Frontal cortex (tissue), 4 donors: ENCODE measurements around the gene PGA5. TPM values are rescaled to one million over a fixed set of nuclear protein-coding genes. Genes with fewer than 3 reads are reported as not detected.
"Not testable (repeated sequence)": the region's sequence is repeated elsewhere in the genome, so short reads cannot be mapped to it uniquely, and the experiment has no call there.

ENCODE experiments used
- DNase-seq, 2 donors: peaks; one replicate each; pipeline ENCODE4 v3.0.0; 2012; ENCODE audit warnings: low spot score in 2 of 2
- FAIRE-seq: peaks from 2 replicates; lab custom pipeline; 2012; peaks lifted over from hg19 to GRCh38; lab: Jason Lieb, UNC
- total RNA-seq: library from RNA; depleted of rRNA; stranded (reverse); fragments of >200 nt; gene quantifications from one replicate; pipeline ENCODE4 v1.2.3, GENCODE V29; 2014
- donor health status: control.
- donor health status: control.
- donor health status: control.

PGA5 gene
- total RNA-seq, 1 donor from 2014 or later, result 0.82 TPM

- FAIRE-seq, DNase-seq: not testable (repeated sequence)
These were observed 18.9 kb upstream of the PGA5 start, which contains the start of gene PGA4 for GRCh38 chr11:61222047-61222446. Gene PGA4 (plus strand): TSS chr11:61222347. CDS start chr11:61222401, 54 bp downstream.

- FAIRE-seq, result not testable (repeated sequence)
These were observed 18.3 kb upstream of the PGA5 start for GRCh38 chr11:61222692-61223091.

DNA sequence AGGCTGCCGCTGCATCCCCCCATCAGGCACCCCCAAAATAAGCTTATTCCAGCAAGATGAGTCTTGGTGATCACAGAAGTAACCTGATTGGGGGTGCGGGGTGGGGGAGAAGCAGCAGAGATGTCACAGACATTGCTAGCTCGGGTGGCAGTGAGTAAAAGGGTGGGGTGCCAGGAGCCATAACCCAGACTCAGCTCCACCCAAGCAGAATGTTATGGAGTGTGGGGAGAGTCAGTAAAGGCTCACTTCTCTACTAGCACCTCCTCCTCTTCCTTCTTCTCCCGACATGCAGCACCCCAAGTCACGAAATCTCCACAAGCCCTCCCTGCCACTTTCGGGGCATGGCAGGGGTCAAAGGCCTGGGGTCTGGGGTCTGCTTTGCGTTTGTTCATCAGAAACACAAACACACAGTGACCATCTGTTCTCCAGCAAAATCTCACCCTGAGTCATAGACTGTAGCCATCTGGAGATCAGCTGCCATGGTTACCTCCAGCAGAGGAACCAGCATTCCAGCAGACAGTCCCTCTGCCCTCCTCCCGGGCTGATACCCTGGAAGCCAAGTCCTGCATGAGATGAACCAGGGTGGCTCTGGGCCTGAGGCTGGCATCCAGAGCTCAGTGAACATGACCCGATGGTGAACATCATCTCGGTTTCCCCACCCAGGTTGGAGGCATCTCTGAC, 14.4 kb upstream of the PGA5 start:
- DNase-seq, FAIRE-seq: not testable (repeated sequence)

More at GRCh38 chr11:61222692-61223091, 18.3 kb upstream of the PGA5 start:
- DNase-seq, result not testable (repeated sequence)

DNA sequence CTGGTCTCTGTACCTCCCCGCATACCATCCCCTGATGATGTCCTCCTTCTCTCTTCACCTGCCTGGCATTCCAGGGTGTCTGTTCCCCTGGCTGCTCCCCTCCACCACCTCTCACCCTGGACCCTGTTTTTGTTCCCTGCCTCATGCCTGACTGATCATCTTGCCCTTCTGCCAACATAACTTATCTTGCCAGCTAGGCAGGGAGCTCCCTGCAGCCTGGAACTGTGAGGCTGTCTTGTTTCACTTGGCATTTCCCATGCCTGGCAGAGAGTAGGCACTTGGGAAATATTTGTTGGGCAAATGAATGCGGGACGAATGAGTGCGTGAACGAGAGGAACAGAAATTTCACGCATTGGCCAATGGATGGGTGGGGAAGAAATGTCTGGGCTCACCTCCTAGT, 11.5 kb upstream of the PGA5 start:
- not testable (repeated sequence) for DNase-seq, FAIRE-seq

DNA sequence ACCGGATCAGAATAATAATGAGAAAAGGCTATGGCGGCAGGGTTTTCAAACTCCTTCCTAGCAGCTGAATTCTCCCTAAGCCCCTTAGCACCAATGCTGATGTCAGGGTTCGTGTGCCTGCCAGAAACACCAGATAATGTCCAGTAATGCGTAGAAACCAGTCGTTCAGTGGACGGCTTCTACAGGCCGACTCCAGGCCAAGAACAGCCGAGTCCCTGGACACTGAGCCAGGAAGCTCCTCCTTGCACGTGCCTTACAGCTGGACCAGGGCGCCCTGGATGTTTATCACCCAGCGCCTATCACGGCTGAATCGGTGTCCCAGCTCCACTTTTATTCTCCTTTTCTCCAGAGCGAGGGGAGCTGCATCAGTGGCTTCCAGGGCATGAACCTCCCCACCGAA, 9.9 kb upstream of the PGA5 start:
- FAIRE-seq, DNase-seq: not testable (repeated sequence)

- FAIRE-seq, DNase-seq: not testable (repeated sequence)
These were observed 9.4 kb upstream of the PGA5 start for GRCh38 chr11:61231585-61231984.

GRCh38 chr11:61232548-61233145, 8.3 kb upstream of the PGA5 start:
- not testable (repeated sequence) for FAIRE-seq, DNase-seq

DNA sequence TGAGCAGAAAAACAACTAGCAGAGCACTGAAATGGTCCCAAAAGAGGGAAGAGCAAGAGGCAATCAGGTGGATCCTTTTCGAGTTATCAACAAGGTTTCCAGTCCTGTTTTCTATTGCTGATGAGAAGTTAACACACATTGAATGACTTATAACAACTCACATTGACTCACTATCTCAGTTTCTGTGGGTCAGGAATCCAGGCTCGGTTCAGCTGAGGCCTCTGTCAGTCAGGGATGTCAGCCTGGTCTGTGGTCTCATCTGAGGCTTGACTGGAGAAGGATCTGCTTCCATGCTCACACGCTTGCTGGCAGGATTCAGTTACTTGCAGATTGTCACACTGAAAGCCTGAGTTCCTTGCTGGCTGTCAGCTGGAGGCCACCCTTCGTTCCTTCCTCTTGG, 3.8 kb upstream of the PGA5 start:
- not testable (repeated sequence) for FAIRE-seq, DNase-seq

- not testable (repeated sequence) for FAIRE-seq, DNase-seq
These were observed 687 bp upstream of the PGA5 start for GRCh38 chr11:61240288-61240687.

DNA sequence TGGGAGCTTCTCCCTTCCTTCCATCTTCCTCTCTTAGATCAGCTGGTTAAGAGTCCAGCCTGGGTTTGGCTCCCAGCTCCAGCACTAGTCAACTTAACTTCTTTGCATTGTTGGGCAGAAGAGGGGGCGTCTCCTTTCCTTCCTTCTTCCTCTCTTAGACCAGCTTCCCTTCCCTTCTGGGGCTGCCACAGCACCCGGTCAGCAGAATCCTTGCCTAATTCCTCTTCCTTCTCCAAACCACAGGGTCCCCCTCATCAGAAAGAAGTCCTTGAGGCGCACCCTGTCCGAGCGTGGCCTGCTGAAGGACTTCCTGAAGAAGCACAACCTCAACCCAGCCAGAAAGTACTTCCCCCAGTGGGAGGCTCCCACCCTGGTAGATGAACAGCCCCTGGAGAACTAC, 551 bp downstream of the PGA5 start:
- not testable (repeated sequence) for DNase-seq

GRCh38 chr11:61245284-61245964, 4.4 kb downstream of the PGA5 start:
- not testable (repeated sequence) for FAIRE-seq, DNase-seq

More for the DNA sequence above, 551 bp downstream of the PGA5 start:
- not testable (repeated sequence) for FAIRE-seq

DNA sequence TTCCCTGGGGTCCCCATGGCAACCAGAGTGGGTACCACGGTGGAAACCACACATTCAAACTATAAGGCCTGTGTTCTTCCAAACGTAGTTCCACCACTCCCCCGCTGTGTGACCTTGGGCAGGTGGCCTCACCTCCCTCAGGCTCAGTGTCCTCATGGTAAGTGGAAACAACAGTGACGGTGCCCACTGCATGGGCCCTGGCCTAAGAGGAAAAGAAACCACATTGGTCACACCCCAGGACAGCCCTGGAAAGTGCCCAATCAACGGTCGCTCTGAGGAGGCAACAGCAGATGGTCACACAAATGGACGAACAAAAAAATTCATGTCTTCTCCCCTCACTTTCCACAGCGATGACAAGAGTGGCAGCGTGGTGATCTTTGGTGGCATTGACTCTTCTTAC, 7.1 kb downstream of the PGA5 start:
- not testable (repeated sequence) for DNase-seq, FAIRE-seq

GRCh38 chr11:61249201-61249600, 8.2 kb downstream of the PGA5 start:
- FAIRE-seq, DNase-seq: not testable (repeated sequence)

DNA sequence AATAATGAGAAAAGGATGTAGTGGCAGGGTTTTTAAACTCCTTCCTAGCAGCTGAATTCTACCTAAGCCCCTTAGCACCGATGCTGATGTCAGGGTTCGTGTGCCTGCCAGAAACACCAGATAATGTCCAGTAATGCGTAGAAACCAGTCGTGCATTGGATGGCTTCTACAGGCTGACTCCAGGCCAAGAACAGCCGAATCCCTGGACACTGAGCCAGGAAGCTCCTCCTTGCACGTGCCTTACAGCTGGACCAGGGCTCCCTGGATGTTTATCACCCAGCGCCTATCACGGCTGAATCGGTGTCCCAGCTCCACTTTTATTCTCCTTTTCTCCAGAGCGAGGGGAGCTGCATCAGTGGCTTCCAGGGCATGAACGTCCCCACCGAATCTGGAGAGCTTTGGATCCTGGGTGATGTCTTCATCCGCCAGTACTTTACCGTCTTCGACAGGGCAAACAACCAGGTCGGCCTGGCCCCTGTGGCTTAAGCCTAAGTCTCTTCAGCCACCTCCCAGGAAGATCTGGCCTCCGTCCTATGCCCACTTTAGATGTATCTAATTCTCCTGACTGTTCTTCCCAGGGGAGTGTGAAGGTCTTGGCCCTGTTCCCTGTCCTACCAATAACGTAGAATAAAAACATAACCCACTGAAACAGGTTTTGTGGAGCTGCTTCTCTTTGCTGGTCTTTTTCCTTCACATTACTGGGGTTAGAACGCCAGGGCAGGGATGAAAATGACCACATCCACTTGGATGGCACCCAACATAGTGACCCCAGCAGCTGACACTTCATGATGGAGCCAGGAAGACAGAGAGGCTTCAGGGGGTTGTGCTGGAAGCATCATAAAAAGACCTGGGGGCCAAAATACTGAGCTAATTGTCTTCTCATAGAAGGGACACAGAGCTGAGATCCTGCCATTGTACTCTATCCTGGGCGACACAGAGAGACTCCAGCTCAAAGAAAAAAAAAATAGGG, 10.1 kb downstream of the PGA5 start:
- not testable (repeated sequence) for DNase-seq, FAIRE-seq

GRCh38 chr11:61252332-61252731, 11.4 kb downstream of the PGA5 start:
- FAIRE-seq, DNase-seq: not testable (repeated sequence)

DNA sequence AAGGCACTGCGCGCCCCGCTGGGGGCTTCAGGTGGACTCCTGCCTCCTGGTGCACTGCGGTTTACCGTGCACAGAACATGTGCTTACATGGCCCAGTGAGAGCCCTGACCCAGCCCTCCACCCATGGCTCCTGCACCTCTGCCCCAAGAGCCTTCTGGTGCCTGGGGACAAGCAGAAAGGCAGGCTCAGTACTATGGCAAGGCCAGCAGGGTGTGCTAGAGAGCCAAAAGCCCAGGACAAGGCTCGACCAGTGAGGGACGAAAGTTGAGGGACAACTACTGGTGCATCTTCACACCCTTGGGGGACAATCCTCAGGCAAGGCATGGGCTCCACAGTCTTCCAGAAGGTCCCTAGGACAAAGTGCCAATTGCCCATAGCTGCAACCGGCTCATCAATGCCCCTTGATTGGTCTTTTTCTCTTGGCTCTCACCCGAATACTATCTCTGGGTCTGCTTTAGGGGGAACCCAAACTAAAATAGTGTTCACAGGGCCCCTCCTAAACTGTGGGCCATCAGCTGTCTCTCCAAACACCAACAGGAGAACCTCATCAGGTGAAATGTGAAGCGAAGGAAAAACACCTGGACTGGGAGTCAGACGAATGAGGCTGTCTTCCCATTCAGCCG, 13.5 kb downstream of the PGA5 start:
- DNase-seq (peak; percentile 48 to 78), FAIRE-seq (no peak)

GRCh38 chr11:61256710-61257482, 15.9 kb downstream of the PGA5 start:
- DNase-seq, result no peak
- FAIRE-seq, result no peak

GRCh38 chr11:61258546-61258945, 17.6 kb downstream of the PGA5 start:
- DNase-seq (no peak), FAIRE-seq (no peak)
